ENCODE results near the gene TFIP11. TPM values are rescaled to one million over a fixed set of nuclear protein-coding genes. Genes with fewer than 3 reads are reported as not detected.

Gene TFIP11
- total and polyA plus RNA-seq, 2 of the 13 experiments (the other 11 are each of a cell fraction or from before 2014, with no cell fraction given): 15.4 to 22.8 TPM

DNA sequence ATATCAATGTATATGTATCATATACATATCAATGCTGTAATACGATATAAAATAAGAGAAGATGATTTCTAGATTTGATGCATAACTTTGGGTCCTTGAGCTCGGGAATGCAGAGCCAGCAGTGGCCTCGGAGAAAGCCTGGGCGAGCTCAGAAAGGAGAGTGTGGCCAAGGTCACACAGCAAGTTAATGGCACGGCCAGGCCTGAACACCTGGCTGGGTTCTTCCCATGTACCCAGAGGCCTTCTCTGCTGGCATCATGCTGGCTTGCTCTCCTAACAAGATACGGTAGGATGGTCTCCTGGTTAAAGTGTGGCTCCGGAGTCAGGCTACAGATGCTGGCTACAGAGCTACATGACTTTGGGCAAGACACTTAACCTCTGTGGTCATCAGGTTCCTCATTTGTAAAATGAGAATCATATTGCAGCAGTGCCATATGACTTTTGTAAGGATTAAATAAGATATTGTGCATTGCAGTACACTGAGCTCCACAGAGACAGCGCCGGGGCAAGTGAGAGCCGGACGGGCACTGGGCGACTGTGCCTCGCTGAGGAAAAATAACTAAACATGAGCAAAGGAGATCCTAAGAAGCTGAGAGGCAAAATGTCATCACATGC lies 47.8 kb upstream of the TFIP11 start:
- TF ChIP-seq PHF5A (CRISPR knock-in tag; IDR thresholded peaks at IDR 0.05; ENCODE audit: low read depth, unreplicated experiment) (no peak), ZNF350 (CRISPR knock-in tag; IDR thresholded peaks at IDR 0.05; ENCODE audit: borderline replicate concordance, low read depth) (no peak), HDAC1 (CRISPR knock-in tag; IDR thresholded peaks at IDR 0.05) (no peak), ZNF644 (CRISPR knock-in tag; IDR thresholded peaks at IDR 0.05; ENCODE audit: low read depth) (no peak), TCF7L2 (IDR thresholded peaks at IDR 0.05; ENCODE audit: low read depth, low read length) (no peak), ZNF790 (CRISPR knock-in tag; IDR thresholded peaks at IDR 0.05; ENCODE audit: borderline replicate concordance) (no peak), CENPT (CRISPR knock-in tag; IDR thresholded peaks at IDR 0.05; ENCODE audit: low read depth) (no peak), NFE2L1 (CRISPR knock-in tag; IDR thresholded peaks at IDR 0.05; ENCODE audit: borderline replicate concordance) (no peak), ZNF205 (CRISPR knock-in tag; IDR thresholded peaks at IDR 0.05) (no peak), RFXANK (CRISPR knock-in tag; IDR thresholded peaks at IDR 0.05) (no peak), MBD4 (IDR thresholded peaks at IDR 0.05; ENCODE audit: borderline replicate concordance, low read length) (no peak), ZNF124 (CRISPR knock-in tag; IDR thresholded peaks at IDR 0.05) (no peak), KDM1A (CRISPR knock-in tag; IDR thresholded peaks at IDR 0.05) (no peak), IRF2 (CRISPR knock-in tag; IDR thresholded peaks at IDR 0.05) (no peak), ZNF781 (CRISPR knock-in tag; IDR thresholded peaks at IDR 0.05; ENCODE audit: borderline replicate concordance, not compliant biosample characterization) (no peak)
- TF ChIP-seq, protein P1, sequence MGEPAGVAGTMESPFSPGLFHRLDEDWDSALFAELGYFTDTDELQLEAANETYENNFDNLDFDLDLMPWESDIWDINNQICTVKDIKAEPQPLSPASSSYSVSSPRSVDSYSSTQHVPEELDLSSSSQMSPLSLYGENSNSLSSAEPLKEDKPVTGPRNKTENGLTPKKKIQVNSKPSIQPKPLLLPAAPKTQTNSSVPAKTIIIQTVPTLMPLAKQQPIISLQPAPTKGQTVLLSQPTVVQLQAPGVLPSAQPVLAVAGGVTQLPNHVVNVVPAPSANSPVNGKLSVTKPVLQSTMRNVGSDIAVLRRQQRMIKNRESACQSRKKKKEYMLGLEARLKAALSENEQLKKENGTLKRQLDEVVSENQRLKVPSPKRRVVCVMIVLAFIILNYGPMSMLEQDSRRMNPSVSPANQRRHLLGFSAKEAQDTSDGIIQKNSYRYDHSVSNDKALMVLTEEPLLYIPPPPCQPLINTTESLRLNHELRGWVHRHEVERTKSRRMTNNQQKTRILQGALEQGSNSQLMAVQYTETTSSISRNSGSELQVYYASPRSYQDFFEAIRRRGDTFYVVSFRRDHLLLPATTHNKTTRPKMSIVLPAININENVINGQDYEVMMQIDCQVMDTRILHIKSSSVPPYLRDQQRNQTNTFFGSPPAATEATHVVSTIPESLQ (CRISPR knock-in tag; conservative IDR thresholded peaks at IDR 0.05): no peak
- TF ChIP-seq, protein P2, sequence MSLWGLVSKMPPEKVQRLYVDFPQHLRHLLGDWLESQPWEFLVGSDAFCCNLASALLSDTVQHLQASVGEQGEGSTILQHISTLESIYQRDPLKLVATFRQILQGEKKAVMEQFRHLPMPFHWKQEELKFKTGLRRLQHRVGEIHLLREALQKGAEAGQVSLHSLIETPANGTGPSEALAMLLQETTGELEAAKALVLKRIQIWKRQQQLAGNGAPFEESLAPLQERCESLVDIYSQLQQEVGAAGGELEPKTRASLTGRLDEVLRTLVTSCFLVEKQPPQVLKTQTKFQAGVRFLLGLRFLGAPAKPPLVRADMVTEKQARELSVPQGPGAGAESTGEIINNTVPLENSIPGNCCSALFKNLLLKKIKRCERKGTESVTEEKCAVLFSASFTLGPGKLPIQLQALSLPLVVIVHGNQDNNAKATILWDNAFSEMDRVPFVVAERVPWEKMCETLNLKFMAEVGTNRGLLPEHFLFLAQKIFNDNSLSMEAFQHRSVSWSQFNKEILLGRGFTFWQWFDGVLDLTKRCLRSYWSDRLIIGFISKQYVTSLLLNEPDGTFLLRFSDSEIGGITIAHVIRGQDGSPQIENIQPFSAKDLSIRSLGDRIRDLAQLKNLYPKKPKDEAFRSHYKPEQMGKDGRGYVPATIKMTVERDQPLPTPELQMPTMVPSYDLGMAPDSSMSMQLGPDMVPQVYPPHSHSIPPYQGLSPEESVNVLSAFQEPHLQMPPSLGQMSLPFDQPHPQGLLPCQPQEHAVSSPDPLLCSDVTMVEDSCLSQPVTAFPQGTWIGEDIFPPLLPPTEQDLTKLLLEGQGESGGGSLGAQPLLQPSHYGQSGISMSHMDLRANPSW (CRISPR knock-in tag; IDR thresholded peaks at IDR 0.05; ENCODE audit: borderline replicate concordance): no peak
- in situ Hi-C loops (cut with HindIII; ENCODE audit: extremely low pct_ligation_motif_present, low pct_unique_long_range_greater_than_20kb): no loop called here
- Histone ChIP-seq H3K9ac (ENCODE audit: insufficient read depth, low read depth, low read length) (no peak overlapping the region), H3K27me3 (ENCODE audit: control insufficient read depth in 1 of 2, insufficient read depth in 2 of 2, low read length in 2 of 2) (no peaks in the 10 kb centered on the region), H2AFZ (ENCODE audit: low read length) (no peak overlapping the region), H3K27ac (ENCODE audit: extremely low read length, insufficient read depth, low read length) (no peak overlapping the region), H3K36me3 (replicated peaks in 1 of 2; ENCODE audit: control insufficient read depth in 1 of 2, insufficient read depth in 2 of 2, low read length in 2 of 2) (peaks cover 0 to 3% of the 10 kb centered on the region in 2 experiments; a peak in 1 of 5 replicates), H3K4me2 (ENCODE audit: low read depth, low read length) (no peak overlapping the region), H3K79me2 (ENCODE audit: insufficient read depth, low read length) (no peaks in the 10 kb centered on the region), H3K4me3 (replicated peaks in 1 of 3; ENCODE audit: insufficient read depth in 1 of 3, low read depth in 2 of 3, low read length in 3 of 3) (no peak overlapping the region), H3K4me1 (ENCODE audit: insufficient read depth, low read length) (no peaks in the 10 kb centered on the region), H3K9me3 (ENCODE audit: low read length) (no peaks in the 10 kb centered on the region), H4K20me1 (ENCODE audit: insufficient read depth, low read length) (no peaks in the 10 kb centered on the region)
- DNase-seq (ENCODE audit: low spot score) (no peak), FAIRE-seq (no peak), ATAC-seq (no peak)
- WGBS (ENCODE audit: low lambda C conversion rate): 95% methylated on average over 12 of the region's 13 CpGs
- ChIA-PET POLR2A (no interaction called here), CTCF (ENCODE audit: low intra/inter-chr PET ratio, low total read pairs) (no interaction called here)
- BruUV-seq (replicated peaks): no TSS peak
- intact Hi-C loops (cut with micrococcal nuclease; ENCODE audit: unreplicated experiment): no loop called here

Measured in HepG2 (cell line).